ENCODE results near the gene BMP4. TPM values are rescaled to one million over a fixed set of nuclear protein-coding genes. Genes with fewer than 3 reads are reported as not detected.

BMP4 gene
- total RNA-seq, 1 experiment from 2014 or later = 12.2 TPM

DNA sequence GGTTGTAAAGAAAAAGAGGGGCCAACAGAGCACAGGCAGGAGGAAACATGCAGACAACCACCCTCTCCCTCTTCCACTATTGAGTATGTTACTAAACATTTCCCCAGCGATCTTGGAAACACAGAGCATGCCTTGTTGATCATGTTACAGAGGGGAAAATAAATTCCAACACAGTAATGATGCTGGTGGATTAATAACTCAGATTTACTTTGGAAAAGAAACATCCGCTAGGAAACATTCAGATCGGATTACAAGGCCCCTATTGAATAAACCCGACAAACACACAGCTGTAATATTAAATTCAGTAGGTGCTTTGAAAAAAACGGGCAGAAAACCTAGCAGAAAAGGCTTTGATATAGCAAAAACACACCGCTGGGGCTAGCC is 5.4 kb downstream of the BMP4 start:
- WGBS (ENCODE audit: extremely low coverage, insufficient read length, low lambda C conversion rate) = no CpG with 5 or more reads among the region's 6 CpGs
- DNase-seq = no peak
- Mint-ChIP-seq H3K4me1 (peaks cover 49 to 61% of the 10 kb centered on the region in 2 experiments), H3K9me3 (no peaks in the 10 kb centered on the region; a peak in 1 of 5 replicates), H3K27me3 (ENCODE audit: low read depth) (peaks cover 90% of the 10 kb centered on the region), H3K27ac (no peak overlapping the region), H3K4me3 (peak overlapping the region; percentile 85 to 95), H3K36me3 (ENCODE audit: insufficient read depth in 1 of 3, low read depth in 3 of 3) (peaks cover 6 to 35% (median 25%) of the 10 kb centered on the region in 3 experiments; a peak in 5 of 7 replicates)
- Histone ChIP-seq H2BK5ac (ENCODE audit: insufficient read length, low read length) (no peak overlapping the region), H4K91ac (ENCODE audit: insufficient read length, low read depth, low read length) (no peak overlapping the region), H2AK5ac (ENCODE audit: insufficient read length, low read length) (no peak overlapping the region), H3K18ac (ENCODE audit: insufficient read length, low read depth, low read length) (no peak overlapping the region), H3K14ac (ENCODE audit: insufficient read depth, low read length) (no peak overlapping the region), H3K9ac (ENCODE audit: extremely low read depth, insufficient read length, low read length) (no peak overlapping the region), H2BK20ac (ENCODE audit: low read depth, low read length, poor library complexity, severe bottlenecking) (no peak overlapping the region), H3K23ac (ENCODE audit: insufficient read length, low read depth, low read length) (no peak overlapping the region), H3K4me1 (ENCODE audit: insufficient read depth, low read length) (peaks cover 10% of the 10 kb centered on the region; the same call in 1 of the 2 replicates), H3K27ac (ENCODE audit: insufficient read length, low read depth, low read length) (no peak overlapping the region), H2BK120ac (ENCODE audit: low read depth, low read length, poor library complexity, severe bottlenecking) (no peak overlapping the region), H3K79me2 (ENCODE audit: insufficient read depth, low read length) (no peaks in the 10 kb centered on the region), H4K5ac (ENCODE audit: insufficient read length, low read depth, low read length) (no peak overlapping the region), H3K4me2 (ENCODE audit: insufficient read depth, insufficient read length, low read length) (peak overlapping the region; percentile 81), H3K23me2 (ENCODE audit: insufficient read length, low read depth, low read length, poor library complexity, severe bottlenecking) (peaks cover 54% of the 10 kb centered on the region), H3K56ac (ENCODE audit: insufficient read length, low read depth, low read length) (no peak overlapping the region), H3K79me1 (ENCODE audit: insufficient read depth, low read depth, low read length, poor library complexity, severe bottlenecking) (no peaks in the 10 kb centered on the region), H2AFZ (ENCODE audit: low read length) (no peak overlapping the region), H4K8ac (replicated peaks; ENCODE audit: insufficient read length, low read depth, low read length) (no peak overlapping the region), H3T11ph (ENCODE audit: low read length) (no peak overlapping the region), H3K4ac (ENCODE audit: low read depth, low read length) (no peak overlapping the region), H3K9me3 (ENCODE audit: control insufficient read depth, low read depth, low read length) (no peaks in the 10 kb centered on the region), H4K20me1 (ENCODE audit: control insufficient read depth, insufficient read depth, insufficient read length) (no peaks in the 10 kb centered on the region), H3K27me3 (ENCODE audit: insufficient read depth, low read length) (peaks cover 48% of the 10 kb centered on the region; the same call in 1 of the 2 replicates), H2BK15ac (ENCODE audit: low read depth, low read length) (no peak overlapping the region), H2BK12ac (ENCODE audit: insufficient read length, low read depth, low read length) (no peak overlapping the region)
- TF ChIP-seq, protein P1, sequence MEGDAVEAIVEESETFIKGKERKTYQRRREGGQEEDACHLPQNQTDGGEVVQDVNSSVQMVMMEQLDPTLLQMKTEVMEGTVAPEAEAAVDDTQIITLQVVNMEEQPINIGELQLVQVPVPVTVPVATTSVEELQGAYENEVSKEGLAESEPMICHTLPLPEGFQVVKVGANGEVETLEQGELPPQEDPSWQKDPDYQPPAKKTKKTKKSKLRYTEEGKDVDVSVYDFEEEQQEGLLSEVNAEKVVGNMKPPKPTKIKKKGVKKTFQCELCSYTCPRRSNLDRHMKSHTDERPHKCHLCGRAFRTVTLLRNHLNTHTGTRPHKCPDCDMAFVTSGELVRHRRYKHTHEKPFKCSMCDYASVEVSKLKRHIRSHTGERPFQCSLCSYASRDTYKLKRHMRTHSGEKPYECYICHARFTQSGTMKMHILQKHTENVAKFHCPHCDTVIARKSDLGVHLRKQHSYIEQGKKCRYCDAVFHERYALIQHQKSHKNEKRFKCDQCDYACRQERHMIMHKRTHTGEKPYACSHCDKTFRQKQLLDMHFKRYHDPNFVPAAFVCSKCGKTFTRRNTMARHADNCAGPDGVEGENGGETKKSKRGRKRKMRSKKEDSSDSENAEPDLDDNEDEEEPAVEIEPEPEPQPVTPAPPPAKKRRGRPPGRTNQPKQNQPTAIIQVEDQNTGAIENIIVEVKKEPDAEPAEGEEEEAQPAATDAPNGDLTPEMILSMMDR (conservative IDR thresholded peaks at IDR 0.05) = no peak

All from H9 (cell line).